ENCODE measurements around the gene C8A. TPM values are rescaled to one million over a fixed set of nuclear protein-coding genes. Genes with fewer than 3 reads are reported as not detected.

The C8A gene
- total RNA-seq, 1 donor from 2014 or later = not detected

- DNase-seq = no peak
- Histone ChIP-seq H3K27ac (replicated peaks) (no peak overlapping the region), H3K36me3 (no peaks in the 10 kb centered on the region), H3K9me3 (replicated peaks) (no peaks in the 10 kb centered on the region), H3K27me3 (ENCODE audit: low read depth) (no peaks in the 10 kb centered on the region), H3K4me3 (no peak overlapping the region), H3K4me1 (peaks cover 6% of the 10 kb centered on the region)
- intact Hi-C loops (cut with micrococcal nuclease) = no loop called here
- no peak for TF ChIP-seq CTCF (IDR thresholded peaks at IDR 0.05; ENCODE audit: borderline replicate concordance)
Observed at GRCh38 chr1:56916630-56917029, 62.0 kb downstream of the C8A start.

- peaks cover 6% of the 10 kb centered on the region for H3K4me1 ChIP-seq
- DNase-seq = no peak
- no peak for TF ChIP-seq CTCF (IDR thresholded peaks at IDR 0.05; ENCODE audit: borderline replicate concordance)
- H3K36me3 ChIP-seq = no peaks in the 10 kb centered on the region
- no peaks in the 10 kb centered on the region for H3K27me3 ChIP-seq (ENCODE audit: low read depth)
- no peak overlapping the region for H3K27ac ChIP-seq (replicated peaks)
- no peaks in the 10 kb centered on the region for H3K9me3 ChIP-seq (replicated peaks)
- intact Hi-C loops (cut with micrococcal nuclease) = no loop called here
- no peak overlapping the region for H3K4me3 ChIP-seq
Observed at GRCh38 chr1:56917356-56917755, 62.8 kb downstream of the C8A start.

- DNase-seq = no peak
- Histone ChIP-seq H3K27ac (replicated peaks) (no peak overlapping the region), H3K9me3 (replicated peaks) (no peaks in the 10 kb centered on the region), H3K4me3 (no peak overlapping the region), H3K4me1 (peaks cover 6% of the 10 kb centered on the region), H3K27me3 (ENCODE audit: low read depth) (no peaks in the 10 kb centered on the region), H3K36me3 (no peaks in the 10 kb centered on the region)
- TF ChIP-seq CTCF (IDR thresholded peaks at IDR 0.05; ENCODE audit: borderline replicate concordance) = no peak
- intact Hi-C loops (cut with micrococcal nuclease) = no loop called here
Observed at GRCh38 chr1:56920591-56921001, 66.0 kb downstream of the C8A start.

- intact Hi-C loops (cut with micrococcal nuclease) = no loop called here
- no peaks in the 10 kb centered on the region for H3K27me3 ChIP-seq (ENCODE audit: low read depth)
- H3K9me3 ChIP-seq (replicated peaks) = no peaks in the 10 kb centered on the region
- no peak for DNase-seq
- H3K4me1 ChIP-seq = no peaks in the 10 kb centered on the region
- H3K27ac ChIP-seq (replicated peaks) = no peak overlapping the region
- H3K36me3 ChIP-seq = no peaks in the 10 kb centered on the region
- no peak overlapping the region for H3K4me3 ChIP-seq
- TF ChIP-seq CTCF (IDR thresholded peaks at IDR 0.05; ENCODE audit: borderline replicate concordance) = no peak
Observed at GRCh38 chr1:56921479-56921878, 66.9 kb downstream of the C8A start.

GRCh38 chr1:56922070-56922469, 67.5 kb downstream of the C8A start:
- Histone ChIP-seq H3K4me1 (no peaks in the 10 kb centered on the region), H3K4me3 (no peak overlapping the region), H3K9me3 (replicated peaks) (no peaks in the 10 kb centered on the region), H3K36me3 (no peaks in the 10 kb centered on the region), H3K27me3 (ENCODE audit: low read depth) (no peaks in the 10 kb centered on the region), H3K27ac (replicated peaks) (no peak overlapping the region)
- no peak for TF ChIP-seq CTCF (IDR thresholded peaks at IDR 0.05; ENCODE audit: borderline replicate concordance)
- no peak for DNase-seq
- intact Hi-C loops (cut with micrococcal nuclease) = no loop called here

- Histone ChIP-seq H3K4me1 (no peaks in the 10 kb centered on the region), H3K4me3 (no peak overlapping the region), H3K27ac (replicated peaks) (no peak overlapping the region), H3K27me3 (ENCODE audit: low read depth) (no peaks in the 10 kb centered on the region), H3K36me3 (no peaks in the 10 kb centered on the region), H3K9me3 (replicated peaks) (no peaks in the 10 kb centered on the region)
- intact Hi-C loops (cut with micrococcal nuclease) = no loop called here
- no peak for DNase-seq
- no peak for TF ChIP-seq CTCF (IDR thresholded peaks at IDR 0.05; ENCODE audit: borderline replicate concordance)
Observed at GRCh38 chr1:56922507-56922906, 67.9 kb downstream of the C8A start.

Data from left ventricle myocardium inferior (tissue), 1 donor.